Hematopoietic multipotent progenitor cell treated with erythropoietin and hydrocortisone succinate and interleukin-3 and kit ligand, for 4 days (in vitro differentiated cells): Measurements from ENCODE around the gene PAPLN.
A peak's percentile ranks its signal among the peaks of the same experiment; 100 is the strongest.

ENCODE experiments used
- DNase-seq: peaks from one replicate; pipeline ENCODE4 v3.0.0-alpha.2; 2015

Gene PAPLN

DNA sequence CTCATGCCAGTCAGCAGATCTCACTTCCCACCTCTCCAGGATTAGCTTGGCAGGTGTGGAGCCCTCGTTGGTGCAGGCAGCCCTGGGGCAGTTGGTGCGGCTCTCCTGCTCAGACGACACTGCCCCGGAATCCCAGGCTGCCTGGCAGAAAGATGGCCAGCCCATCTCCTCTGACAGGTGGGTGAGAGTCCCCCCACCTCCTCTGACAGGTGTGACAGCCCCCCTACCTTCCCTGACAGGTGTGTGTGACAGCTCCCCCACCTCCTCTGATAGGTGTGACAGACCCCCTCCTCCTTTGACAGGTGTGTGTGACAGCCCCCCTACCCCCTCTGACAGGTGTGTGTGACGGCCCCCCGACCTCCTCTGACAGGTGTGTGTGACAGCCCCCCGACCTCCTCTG, 26.3 kb downstream of the PAPLN start:
- no peak for DNase-seq

DNA sequence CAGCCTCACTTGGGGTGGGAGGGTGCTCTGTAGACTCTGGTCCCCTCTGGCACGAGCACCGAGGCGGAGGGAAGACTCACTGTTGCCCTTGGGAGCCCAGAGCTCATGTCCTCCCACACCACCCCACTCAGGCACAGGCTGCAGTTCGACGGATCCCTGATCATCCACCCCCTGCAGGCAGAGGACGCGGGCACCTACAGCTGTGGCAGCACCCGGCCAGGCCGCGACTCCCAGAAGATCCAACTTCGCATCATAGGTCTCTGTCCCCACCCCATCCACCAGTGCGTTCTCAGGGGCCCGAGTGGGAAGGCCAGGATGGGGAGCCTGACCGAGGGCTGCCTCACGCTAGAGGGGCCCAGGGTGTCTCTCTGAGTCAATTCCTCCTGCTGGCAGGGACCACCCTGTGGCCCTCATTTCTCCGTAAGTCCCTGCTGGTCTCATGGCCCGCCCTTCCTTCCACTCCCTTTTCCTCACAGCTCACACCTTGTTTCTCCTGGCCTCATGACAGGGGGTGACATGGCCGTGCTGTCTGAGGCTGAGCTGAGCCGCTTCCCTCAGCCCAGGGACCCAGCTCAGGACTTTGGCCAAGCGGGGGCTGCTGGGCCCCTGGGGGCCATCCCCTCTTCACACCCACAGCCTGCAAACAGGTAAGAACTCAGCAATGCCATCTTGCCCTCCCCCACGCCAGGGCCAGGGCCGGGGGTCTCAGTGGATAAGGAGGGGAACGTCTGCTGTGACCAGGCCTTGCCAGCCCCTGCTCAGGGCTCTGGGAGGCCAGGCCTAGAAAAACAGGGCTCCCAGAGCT, 27.0 kb downstream of the PAPLN start:
- no peak for DNase-seq

DNA sequence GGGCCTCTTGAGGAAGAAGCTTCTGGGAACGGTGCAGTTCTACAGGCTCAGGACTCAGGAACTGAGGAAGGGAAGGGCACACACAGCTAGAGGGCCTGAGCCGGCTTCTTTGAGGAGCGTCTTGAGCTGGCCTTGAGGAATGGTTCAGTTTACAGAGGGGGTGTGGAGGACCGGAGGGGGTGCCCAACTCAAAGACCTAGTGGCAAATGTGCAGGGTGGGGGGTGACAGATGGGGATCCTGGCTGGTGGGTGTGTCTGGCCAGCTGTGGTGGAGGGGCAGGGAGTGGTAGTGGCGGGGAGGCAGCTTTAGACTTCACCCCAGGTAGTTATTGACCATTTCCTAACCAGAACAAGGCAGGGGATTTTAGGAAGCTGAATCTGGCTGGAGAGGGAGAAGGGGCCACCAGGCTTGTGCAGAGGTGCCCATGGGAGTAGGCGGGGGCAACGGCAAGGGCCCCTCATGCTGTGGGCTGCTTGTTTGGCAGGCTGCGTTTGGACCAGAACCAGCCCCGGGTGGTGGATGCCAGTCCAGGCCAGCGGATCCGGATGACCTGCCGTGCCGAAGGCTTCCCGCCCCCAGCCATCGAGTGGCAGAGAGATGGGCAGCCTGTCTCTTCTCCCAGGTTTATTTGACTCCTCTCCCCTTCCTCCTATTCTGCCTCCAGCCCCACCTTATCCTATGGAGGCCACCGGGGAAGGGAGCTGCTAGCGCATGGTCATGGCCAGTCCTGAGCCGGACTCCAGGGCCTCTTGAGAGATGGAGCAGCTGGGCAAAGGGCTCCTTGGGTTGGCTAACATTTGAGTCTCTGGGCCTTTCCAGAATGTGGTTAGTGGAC, 27.8 kb downstream of the PAPLN start:
- no peak for DNase-seq

DNA sequence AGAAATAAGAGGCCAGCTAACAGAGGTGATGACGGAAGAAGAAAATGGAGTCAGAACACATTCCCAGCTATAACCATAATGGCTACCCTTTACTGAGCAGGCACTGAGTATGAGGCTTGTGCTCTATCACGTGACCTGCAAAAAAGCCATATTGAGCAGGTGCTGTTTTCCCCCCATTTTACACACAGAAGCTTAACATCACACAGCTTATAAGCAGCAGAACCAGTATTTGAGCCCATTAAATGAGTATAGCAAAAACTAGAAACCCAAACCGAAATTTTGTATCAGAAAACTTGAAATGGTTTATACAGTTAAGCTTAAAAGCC, 28.4 kb downstream of the PAPLN start:
- DNase-seq = no peak

DNA sequence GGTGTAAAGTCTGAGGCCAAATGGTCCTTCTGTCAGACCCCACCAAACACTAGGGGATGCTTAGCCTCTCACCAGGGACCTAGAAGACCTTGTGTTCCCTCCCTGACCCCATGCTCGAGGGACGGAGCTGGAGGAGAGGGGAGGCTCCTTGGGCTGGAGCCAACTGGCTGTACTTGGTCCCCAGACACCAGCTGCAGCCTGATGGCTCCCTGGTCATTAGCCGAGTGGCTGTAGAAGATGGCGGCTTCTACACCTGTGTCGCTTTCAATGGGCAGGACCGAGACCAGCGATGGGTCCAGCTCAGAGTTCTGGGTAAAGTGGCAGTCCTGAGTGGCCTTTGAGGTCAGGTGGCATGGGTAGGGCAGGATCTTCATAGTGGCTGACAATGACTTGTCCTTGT, 29.0 kb downstream of the PAPLN start:
- DNase-seq = no peak

DNA sequence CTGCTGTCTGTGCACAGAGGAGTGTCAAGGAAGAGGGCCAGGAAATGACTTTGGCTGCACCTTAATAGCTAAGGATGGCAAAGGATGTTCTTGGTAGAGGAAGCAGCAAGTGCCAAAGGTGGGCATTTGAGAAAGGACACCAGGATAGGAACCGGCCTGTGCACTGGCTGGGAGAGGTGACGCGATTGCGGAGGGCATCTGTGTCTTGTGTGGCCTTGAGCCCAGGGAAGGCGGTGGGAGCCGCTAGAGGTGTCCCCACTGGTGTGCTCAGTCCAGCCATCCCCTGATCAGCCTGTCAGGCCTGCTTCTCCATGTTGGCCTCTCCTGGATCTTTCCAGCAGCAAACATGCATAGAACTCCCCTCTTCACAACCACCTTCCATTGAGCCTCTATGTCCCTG, 30.2 kb downstream of the PAPLN start:
- no peak for DNase-seq

DNA sequence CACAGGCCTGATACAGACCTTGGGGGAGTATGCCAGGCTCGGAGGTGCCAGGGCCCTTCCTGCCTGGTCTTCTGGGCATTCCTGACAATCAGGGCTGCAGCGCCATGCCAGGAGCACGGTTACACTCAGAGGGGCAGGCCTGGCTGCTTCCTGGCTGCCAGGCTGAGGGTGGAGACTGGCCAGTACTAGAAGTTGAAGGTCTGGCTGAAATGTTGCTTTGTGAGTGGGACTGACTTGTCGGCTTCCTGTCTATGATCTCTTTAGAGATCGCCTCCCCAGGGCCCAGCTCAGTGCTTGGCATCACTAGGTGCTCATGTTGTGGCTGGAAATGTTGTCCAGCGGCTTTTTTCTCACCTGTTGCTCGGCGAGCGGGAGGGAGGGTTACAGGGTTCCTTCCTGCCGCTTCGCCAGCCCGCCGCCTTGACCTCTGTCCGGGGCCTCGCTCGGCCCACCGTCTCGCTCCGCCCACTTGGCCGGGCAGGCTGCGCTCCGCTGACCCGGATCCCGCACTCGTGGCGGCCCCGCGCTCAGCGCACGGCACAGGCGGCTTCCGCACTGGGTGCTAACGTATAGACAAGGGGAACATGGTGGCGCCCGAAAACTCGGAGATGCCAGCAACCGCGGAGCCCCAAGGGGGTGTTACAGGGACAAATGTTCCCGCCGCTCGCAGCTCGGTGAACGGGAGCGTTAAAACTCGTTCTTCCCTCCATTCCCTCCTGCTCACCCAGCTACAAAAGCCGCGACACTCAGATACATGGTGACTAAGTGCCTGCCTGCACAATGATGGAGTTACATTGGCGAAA, 32.6 kb downstream of the PAPLN start:
- DNase-seq = peak; percentile 48

DNA sequence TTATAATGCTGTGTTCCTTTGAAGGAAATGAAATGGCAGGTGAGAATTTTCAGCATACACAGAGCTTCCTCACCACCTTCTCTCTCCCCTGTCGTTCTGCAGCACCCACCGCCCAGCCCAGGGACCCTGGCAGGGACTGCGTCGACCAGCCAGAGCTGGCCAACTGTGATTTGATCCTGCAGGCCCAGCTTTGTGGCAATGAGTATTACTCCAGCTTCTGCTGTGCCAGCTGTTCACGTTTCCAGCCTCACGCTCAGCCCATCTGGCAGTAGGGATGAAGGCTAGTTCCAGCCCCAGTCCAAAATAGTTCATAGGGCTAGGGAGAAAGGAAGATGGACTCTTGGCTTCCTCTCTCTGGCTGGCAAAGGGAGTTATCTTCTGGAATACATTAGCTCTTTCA, 35.1 kb downstream of the PAPLN start:
- no peak for DNase-seq

DNA sequence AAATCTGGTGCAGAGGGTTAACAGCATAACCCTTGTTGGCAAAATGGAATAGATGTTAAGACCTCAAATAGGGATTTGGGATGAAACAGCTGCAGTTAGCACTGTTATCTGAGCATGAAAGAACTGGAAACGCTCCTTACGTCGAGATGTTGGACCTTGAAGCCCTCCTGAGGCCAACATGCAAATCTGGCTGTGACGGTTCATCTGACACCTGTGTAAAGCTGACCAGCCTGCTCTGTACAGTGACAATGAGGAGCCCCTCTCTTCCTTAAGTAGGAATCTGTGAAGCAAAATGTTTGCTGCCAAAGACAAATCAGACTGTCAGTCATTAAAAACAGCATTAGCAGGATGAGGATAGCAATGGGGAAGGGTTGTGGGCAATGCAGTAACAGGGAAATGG, 36.5 kb downstream of the PAPLN start:
- DNase-seq = no peak

DNA sequence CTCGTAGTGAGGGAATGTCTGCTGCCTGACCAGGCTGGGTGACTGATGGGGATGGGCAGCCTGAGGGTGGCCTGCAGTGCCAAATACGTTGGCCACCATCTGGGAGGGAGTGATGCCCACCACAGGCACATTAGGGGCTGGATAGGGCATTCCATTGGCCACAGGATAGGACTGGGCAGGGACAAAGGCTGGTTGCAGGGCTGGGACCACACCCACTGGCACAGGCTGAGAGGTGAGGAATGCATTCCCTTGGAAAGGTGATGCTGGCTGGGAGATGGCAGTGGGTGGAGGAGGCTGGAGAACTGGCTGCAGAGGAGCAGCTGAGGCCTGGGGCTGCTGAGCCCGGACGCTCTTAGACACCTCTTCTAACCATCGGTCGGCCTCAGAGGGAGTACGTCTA, 39.5 kb downstream of the PAPLN start:
- no peak for DNase-seq

DNA sequence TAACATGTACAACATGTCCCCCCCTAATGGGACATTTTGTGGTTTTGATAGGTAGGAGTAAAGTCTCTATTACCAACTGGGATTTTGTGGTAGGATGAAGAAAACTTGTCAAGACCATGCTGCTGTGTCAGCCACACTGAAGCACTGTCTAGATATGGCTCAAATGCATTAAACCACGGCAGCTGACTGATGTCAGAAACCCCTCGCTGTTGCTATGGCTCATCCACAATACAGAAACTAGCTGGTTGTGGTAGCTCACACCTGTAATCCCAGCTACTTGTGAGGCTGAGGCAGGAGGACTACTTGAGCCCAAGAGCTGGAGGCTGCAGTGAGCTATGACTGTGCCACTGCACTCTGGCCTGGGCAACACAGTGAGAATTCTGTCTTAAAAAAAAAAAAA, 40.1 kb downstream of the PAPLN start:
- no peak for DNase-seq

DNA sequence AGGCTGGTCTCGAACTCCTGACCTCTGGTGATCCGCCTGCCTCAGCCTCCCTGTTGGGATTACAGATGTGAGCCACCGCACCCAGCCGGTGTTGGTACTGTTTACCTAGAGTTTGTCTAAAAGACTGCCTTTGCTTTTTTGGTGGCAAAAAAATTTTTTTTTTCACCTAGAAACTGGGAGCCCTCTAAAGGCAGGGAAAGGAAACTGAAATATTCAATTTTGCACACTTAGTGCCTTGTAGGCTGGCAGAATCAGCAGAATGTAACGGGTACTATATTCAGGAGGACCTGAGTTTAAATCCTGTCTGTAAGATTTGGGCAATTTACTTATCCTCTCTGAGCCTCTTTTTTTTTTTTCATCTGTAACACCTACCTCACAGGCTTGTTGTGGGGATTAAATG, 43.6 kb downstream of the PAPLN start:
- no peak for DNase-seq

DNA sequence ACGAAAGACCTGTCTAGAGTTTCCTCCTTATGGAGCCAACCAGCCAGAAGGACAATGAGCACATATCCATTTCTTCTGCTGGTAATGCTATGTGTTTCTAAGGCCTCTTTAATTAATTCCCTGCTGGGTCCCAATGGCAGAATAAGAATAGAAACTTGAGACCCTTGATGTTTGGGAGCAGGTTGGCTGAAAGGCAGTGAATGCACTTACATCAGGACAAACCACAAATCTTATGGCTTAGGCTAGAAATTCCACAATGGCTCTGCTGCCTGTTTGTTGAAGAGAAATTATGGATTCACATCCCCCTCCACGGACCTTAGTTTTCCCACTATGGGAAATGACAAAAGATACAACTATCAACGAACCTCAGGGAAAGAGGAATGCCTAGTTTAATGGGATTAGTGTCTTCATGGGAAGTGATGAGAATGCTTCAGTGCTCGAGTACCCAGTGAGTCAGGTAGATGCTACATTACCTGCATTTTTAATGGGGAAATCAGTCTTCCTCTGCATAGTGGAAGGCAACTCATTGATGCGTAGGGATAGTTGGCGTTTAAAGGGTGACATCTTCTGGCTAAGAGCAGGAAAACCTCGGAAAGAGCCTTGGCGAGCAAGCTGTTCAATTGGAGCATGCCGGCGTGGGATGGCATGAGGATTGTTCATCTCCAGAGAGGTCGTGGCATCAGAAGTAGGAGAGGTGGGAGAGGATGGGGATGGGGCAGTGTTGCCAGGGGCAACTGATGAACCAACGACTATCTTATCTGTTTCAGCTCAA, 46.5 kb downstream of the PAPLN start:
- no peak for DNase-seq

DNA sequence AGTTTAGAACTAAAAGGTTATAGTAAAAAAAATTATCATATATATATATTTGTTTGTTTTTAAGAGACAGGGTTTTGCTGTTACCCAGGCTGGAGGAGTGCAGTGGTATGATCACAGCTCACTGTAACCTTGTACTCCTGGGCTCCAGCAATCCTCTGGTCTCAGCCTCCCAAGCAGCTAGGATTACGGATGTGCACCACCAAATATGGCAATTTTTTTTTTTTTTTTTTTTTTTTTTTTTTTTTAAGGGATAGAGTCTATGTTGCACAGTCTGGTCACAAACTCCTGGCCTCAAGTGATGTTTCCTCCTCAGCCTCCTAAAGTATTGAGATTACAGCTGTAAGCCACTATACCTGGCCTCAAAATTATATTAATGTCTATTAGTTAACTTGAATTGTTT, 48.7 kb downstream of the PAPLN start:
- no peak for DNase-seq

DNA sequence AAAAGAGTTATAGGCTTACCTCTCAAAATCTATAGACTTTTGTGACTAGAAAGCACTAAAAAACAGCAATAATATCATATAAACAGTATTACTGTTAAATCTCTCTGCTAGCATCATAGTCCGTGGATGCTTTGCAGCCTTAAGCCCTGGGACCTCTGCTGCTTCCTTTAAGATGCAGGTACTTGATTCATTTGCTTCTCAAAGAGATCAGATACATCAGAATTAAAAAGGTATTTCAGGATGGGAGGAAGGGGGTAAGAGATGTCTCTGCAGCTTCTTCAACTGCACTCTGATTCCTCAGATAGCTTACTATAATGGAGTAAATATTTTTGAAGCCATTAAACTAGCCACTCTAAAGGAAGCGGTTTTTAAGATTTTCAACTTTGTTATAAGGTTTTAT, 49.3 kb downstream of the PAPLN start:
- no peak for DNase-seq

DNA sequence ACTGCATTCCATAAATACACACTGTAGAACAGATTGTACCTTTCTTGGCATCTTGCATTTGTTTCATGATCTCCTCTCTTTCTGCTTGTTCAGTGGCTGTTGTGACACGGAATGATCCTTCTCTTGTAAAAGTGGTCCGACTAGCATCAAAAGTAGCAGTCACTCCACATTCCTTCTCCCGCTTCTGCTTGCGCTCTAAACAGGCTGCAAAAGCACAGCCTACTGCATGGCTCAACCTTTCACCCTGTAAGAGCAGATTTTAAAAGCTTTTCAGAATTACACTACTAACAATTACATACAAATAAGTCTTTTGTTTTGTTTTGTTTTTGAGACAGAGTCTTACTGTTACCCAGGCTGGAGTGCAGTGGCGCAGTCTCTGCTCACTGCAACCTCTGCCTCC, 49.8 kb downstream of the PAPLN start:
- no peak for DNase-seq

DNA sequence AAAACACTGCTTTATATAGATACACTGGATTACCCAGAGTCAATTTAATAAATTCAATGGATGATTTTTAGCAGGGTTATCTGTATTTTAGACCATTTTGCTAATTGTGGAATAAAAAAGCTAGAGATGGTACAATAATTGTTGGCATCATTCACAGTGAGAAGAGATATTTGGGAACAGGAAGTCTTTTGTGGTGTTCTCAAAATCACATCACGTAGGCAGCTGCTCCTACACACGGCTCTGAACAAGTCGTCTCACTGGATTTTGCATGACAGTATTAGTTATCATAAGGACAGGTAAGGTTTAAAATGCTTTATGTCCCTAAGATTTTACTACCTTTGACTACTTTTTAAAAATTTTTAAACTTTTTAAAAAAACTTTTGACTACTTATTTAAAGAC, 52.0 kb downstream of the PAPLN start:
- no peak for DNase-seq

DNA sequence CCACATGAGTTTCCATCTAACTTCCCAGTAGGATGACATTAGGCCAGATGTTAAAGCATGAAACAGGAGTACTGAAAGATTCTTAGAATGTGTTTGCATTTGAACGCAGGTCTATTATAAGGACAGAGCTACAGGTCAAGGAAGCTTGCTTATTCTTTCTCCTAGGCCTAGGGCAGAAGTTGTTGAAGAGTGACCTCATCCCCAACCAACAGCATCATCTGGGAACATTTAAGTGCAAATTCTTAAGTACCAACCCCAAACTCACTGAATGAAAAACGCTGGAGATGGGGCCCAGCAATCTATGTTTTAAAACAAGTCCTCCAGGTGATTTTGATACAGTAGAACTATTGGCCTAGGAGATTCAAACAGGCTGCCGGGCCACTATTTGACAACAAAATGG, 52.4 kb downstream of the PAPLN start:
- no peak for DNase-seq

DNA sequence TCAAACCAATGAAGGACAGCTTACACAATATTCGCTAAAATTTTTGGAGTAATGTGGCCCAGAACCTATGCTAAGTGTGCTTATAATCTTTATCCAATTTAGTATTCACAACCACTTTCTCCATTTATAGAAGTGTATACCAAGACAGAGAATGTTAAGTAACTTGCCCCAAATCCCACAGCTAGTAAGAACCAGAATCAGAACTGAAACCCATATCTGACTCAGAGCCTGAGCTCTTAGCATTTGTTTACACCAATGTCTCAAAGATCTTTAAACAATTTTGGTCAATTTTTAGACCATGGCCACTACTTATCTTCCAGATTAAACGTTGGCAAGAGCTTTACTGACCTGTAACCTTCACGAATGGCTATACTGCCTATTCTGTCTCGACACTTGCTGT, 53.0 kb downstream of the PAPLN start:
- no peak for DNase-seq

DNA sequence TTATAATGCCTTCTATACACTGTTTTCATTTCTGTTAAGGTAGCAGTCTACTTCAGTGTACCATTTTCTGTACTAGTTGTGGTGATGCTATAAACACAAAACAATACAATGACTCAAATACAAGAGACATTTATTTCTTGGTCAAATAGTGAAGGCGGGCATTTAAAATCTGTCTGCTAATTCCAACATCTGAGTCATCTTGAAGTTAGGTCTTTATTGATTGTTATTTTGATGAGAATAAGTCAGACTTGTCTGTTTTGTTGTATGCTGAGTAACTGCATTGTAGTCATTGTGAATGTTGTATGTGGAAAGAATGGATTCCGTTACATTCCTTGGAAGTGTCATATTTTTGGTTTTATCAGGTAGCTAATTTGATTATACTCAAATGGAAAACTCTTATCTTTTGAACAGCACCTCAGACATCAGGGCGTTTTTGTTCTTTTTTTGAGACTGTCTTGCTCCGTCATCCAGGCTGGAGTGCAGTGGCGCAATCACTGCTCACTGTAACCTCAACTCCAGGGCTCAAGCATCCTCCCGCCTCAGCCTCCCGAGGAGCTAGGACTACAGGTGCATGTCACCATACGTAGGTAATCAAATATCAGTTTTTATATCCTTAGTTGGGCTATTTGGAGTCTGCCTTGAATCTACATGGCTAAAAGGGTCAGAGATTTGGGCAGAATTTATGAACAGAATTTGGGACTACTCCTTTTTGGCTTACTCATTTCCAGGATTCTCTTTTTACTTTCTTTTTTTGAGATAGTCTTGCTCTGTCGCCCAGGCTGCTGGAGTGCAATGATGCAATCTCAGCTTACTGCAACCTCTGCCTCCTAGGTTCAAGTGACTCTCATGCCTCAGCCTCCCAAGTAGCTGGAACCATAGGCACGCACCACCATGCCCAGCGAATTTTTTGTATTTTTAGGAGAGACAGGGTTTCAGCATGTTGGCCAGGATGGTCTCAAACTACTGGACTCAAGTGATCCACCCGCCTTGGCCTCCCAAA, 56.8 kb downstream of the PAPLN start:
- DNase-seq = no peak

DNA sequence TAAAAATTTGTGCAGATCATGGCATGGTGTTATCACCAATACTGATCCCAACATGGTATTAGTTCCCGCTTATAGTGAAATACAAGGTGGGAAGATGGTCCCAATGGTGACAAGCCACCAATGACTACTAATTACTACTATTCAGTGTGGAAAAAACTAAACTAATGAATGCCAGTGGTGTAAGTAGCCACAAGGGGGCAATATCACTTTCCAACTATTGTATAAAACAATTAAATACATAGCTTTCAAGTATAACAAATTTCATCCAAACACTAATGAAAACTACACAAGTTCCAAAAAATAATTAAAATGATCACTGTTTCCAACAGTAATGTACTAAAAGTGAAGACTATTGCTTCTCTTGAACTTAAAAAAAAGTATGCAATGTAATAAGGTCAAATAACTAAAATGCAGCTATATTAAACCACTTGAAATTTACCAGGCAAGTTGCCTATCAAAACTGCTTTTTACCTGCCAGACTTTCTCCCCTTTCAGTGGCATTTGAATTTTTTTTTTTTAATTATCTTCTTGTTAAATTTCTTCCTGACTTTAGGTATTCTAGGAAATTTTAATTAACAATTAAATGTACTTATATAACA, 58.0 kb downstream of the PAPLN start:
- peak; percentile 84 for DNase-seq
